Erythroblast (primary cell): Measurements from ENCODE around the gene NPTX1.

Experiments used
- GATA1 ChIP-seq: IDR thresholded peaks from 2 replicates; pipeline ENCODE4 v1.6.1; 2011; ENCODE audit warnings: low read depth, mild to moderate bottlenecking, control low read depth, low read length, moderate library complexity
- POLR2A ChIP-seq: IDR thresholded peaks from 2 replicates; pipeline ENCODE4 v1.6.1; 2011; ENCODE audit warnings: mild to moderate bottlenecking, low read length

DNA sequence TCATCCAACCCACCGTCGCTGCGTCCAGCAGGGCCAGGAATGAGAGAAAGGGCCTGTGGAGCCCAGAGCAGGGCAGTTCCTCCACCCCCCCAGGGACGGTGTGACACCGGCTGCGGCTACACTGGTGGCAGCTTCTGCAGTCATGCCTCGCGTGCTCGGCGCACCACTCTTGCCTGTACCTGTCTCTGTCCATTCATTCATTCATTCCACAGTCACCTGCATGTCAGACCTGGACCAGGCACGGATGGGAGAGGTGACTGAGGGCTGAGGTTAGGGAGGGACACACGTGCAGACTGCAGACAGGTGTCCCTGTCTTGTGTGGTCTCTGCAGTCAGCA, 34.1 kb downstream of the NPTX1 start:
- TF ChIP-seq POLR2A (no peak), GATA1 (no peak)
